Measurements from ENCODE around the gene SMYD3. TPM values are rescaled to one million over a fixed set of nuclear protein-coding genes. Genes with fewer than 3 reads are reported as not detected.

The SMYD3 gene
- total RNA-seq, 1 donor from 2014 or later = 27.2 TPM

- H3K27me3 ChIP-seq = no peaks in the 10 kb centered on the region
- no peaks in the 10 kb centered on the region for H3K4me1 ChIP-seq
- no peak for DNase-seq
- no peak for TF ChIP-seq CTCF (IDR thresholded peaks at IDR 0.05)
- H3K27ac ChIP-seq = no peak overlapping the region
- intact Hi-C loops (cut with DNase I) = no loop called here
- H3K4me3 ChIP-seq = no peak overlapping the region
- ATAC-seq = no peak
- no peaks in the 10 kb centered on the region for H3K9me3 ChIP-seq
- no peaks in the 10 kb centered on the region for H3K36me3 ChIP-seq
Observed at GRCh38 chr1:246435421-246436041, 71.5 kb downstream of the SMYD3 start.

DNA sequence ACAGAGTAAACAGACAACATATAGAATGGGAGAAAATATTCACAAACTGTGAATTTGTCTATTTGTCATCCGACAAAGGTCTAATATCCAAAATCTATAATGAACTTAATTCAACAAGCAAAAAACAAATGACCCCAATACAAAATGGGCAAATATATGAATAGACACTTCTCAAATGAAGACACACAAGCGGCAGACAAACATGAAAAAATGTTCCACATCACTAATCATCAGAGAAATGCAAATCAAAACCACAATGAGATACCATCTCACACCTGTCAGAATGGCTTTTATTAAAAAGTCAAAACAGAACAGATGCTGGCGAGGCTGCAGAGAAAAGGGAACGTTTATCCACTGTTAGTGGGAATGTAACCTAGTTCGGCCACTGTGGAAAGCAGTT lies 72.7 kb downstream of the SMYD3 start:
- no peak for TF ChIP-seq CTCF (IDR thresholded peaks at IDR 0.05)
- no peak overlapping the region for H3K27ac ChIP-seq
- H3K27me3 ChIP-seq = no peaks in the 10 kb centered on the region
- no peaks in the 10 kb centered on the region for H3K36me3 ChIP-seq
- ATAC-seq = no peak
- no peak overlapping the region for H3K4me3 ChIP-seq
- H3K4me1 ChIP-seq = no peaks in the 10 kb centered on the region
- DNase-seq = no peak
- no peaks in the 10 kb centered on the region for H3K9me3 ChIP-seq
- intact Hi-C loops (cut with DNase I) = no loop called here

DNA sequence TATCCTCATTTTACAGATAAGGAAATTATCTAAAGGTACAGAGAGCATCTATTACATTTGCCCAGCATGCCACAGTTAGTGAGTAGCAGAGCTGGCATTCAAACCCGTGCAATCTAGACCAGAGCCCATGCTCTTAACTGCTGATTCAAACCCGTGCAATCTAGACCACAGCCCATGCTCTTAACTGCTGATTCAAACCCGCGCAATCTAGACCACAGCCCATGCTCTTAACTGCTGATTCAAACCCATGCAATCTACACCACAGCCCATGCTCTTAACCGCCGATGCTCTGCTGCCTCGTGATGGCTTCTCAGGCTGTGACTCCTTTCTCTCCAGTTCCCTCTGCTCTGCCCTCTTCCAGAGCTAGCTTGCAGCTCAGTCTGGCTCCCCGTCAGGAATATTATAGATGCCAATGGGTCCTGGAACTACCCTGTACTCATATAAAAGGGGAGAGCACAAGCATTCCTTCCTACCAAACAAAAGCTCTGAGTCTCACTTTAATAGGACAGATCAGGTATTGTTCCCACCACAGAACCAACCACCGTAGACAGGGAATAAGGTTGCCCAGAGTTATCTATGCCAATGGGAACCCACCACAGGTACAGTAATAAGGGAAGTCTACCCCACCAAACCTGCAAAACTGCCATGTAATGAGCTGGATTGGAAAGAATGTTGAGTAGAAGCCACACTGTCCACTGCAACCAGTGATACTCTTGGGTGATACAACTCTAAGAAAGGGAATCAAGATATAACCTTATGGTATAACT lies 78.4 kb downstream of the SMYD3 start:
- Histone ChIP-seq H3K4me1 (no peaks in the 10 kb centered on the region), H3K27me3 (no peaks in the 10 kb centered on the region), H3K36me3 (no peaks in the 10 kb centered on the region), H3K4me3 (no peak overlapping the region), H3K9me3 (no peaks in the 10 kb centered on the region), H3K27ac (no peak overlapping the region)
- TF ChIP-seq CTCF (IDR thresholded peaks at IDR 0.05) = no peak
- DNase-seq = no peak
- no peak for ATAC-seq
- intact Hi-C loops (cut with DNase I) = no loop called here

- H3K36me3 ChIP-seq = no peaks in the 10 kb centered on the region
- no peak overlapping the region for H3K4me3 ChIP-seq
- H3K4me1 ChIP-seq = no peaks in the 10 kb centered on the region
- H3K27me3 ChIP-seq = no peaks in the 10 kb centered on the region
- H3K9me3 ChIP-seq = no peaks in the 10 kb centered on the region
- no peak for DNase-seq
- no peak for ATAC-seq
- intact Hi-C loops (cut with DNase I) = no loop called here
- H3K27ac ChIP-seq = no peak overlapping the region
- TF ChIP-seq CTCF (IDR thresholded peaks at IDR 0.05) = no peak
Observed at GRCh38 chr1:246427611-246428010, 79.5 kb downstream of the SMYD3 start.

DNA sequence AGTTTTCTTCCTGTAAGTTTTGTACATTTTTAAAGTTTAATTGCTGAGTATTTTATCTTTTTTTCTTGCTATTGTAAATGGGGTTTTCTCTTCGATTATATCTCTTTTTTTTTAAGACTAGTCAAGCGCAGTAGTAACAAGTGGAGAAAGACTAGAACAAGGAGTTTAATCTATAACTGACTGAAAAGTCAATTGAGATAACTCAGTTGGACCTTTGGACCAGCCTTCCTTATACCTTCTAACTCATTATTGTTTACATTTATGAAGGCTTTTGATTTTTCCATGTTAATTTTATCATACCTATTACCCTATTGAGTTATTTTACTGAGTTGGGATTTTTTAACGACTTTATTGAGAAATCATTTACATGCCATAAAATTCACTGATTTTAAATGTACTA lies 81.2 kb downstream of the SMYD3 start:
- H3K27me3 ChIP-seq = no peaks in the 10 kb centered on the region
- ATAC-seq (no peak), DNase-seq (no peak)
- TF ChIP-seq CTCF (IDR thresholded peaks at IDR 0.05) = no peak
- no peaks in the 10 kb centered on the region for H3K36me3 ChIP-seq
- H3K4me3 ChIP-seq = no peak overlapping the region
- intact Hi-C loops (cut with DNase I) = no loop called here
- H3K4me1 ChIP-seq = no peaks in the 10 kb centered on the region
- H3K27ac ChIP-seq = no peak overlapping the region
- no peaks in the 10 kb centered on the region for H3K9me3 ChIP-seq
